ENCODE measurements around the gene PDZD2. TPM values are rescaled to one million over a fixed set of nuclear protein-coding genes. Genes with fewer than 3 reads are reported as not detected.

PDZD2 gene
- total and polyA plus RNA-seq, 2 experiments from 2014 or later: 8.3 to 16.9 TPM

DNA sequence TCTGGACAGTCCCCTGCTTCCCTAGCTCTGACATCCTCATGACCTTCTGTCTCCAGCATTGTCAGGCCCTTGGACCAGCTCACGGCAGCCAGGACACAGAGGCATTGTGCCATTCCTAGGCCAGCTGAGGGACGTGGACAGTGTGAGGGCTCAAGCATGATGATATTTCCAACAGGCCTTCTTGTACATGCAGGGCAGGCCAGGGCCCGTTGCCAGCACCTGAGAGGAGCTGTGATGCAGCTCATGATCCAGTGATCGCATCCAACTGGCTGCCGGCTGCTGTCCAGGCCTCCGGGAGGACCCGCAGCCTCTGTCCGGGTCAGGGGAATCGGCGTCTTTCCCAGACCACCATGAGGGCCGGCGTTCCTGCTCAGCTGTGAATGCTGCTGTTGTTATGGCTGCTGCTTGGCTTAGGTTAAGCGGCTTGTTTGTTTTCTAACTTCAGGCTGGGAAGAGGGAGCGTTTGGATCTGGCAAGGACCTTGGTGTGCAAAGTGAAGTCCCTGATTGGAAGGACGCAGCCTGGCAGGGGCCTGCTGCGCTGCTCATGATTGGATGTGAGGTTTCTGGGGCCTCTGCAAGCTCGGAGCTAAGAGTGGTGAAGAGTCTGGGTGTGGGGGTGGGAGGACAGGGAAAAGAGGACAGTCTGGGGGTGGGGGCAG, 53.8 kb downstream of the PDZD2 start (continued):
- no peak for TF ChIP-seq CTCF (conservative IDR thresholded peaks at IDR 0.05; ENCODE audit: low read depth in 2 of 2)
- TF ChIP-seq ZNF114 (CRISPR knock-in tag; IDR thresholded peaks at IDR 0.05): no peak
- no peak for TF ChIP-seq JUNB (IDR thresholded peaks at IDR 0.05; ENCODE audit: unreplicated experiment)

- no peaks in the 10 kb centered on the region; the same call in 1 of the 3 replicates for H3K9me3 Mint-ChIP-seq
- H3K4me1 ChIP-seq (ENCODE audit: insufficient read depth): peaks cover 5% of the 10 kb centered on the region; the same call in 1 of the 2 replicates
- H3K4me2 ChIP-seq: no peak overlapping the region
- H3K79me2 ChIP-seq (replicated peaks; ENCODE audit: insufficient read depth): no peaks in the 10 kb centered on the region
- H3K27ac Mint-ChIP-seq: 0 out of 2 replicates have a peak overlapping the region, but pooled peaks have one; percentile 2
- H3K27ac ChIP-seq (ENCODE audit: low read depth): no peak overlapping the region
- no peak overlapping the region for H3K4me3 ChIP-seq
- no peaks in the 10 kb centered on the region for H3K36me3 ChIP-seq (ENCODE audit: insufficient read depth)
- ATAC-seq (no peak), DNase-seq (ENCODE audit: low spot score) (no peak)
- H3K36me3 Mint-ChIP-seq (ENCODE audit: low read depth): no peaks in the 10 kb centered on the region
- H3K9me2 ChIP-seq (ENCODE audit: insufficient read depth): no peaks in the 10 kb centered on the region
- H3K4me1 Mint-ChIP-seq: peaks cover 9% of the 10 kb centered on the region
- no peaks in the 10 kb centered on the region for H4K20me1 ChIP-seq (replicated peaks; ENCODE audit: insufficient read depth)
- H3K4me3 Mint-ChIP-seq: no peak overlapping the region
- H3K27me3 ChIP-seq (ENCODE audit: insufficient read depth): no peaks in the 10 kb centered on the region
- peaks cover 7% of the 10 kb centered on the region for H3K27me3 Mint-ChIP-seq (ENCODE audit: insufficient read depth, low read depth, poor library complexity)
- H3F3A ChIP-seq (replicated peaks; ENCODE audit: low read depth): no peaks in the 10 kb centered on the region
- H2AFZ ChIP-seq: no peak overlapping the region
- TF ChIP-seq ZNF462 (CRISPR knock-in tag; IDR thresholded peaks at IDR 0.05) (no peak), EZH2phosphoT487 (IDR thresholded peaks at IDR 0.05; ENCODE audit: unreplicated experiment) (no peak), JUNB (IDR thresholded peaks at IDR 0.05; ENCODE audit: unreplicated experiment) (no peak), ZNF114 (CRISPR knock-in tag; IDR thresholded peaks at IDR 0.05) (no peak), EZH2 (IDR thresholded peaks at IDR 0.05; ENCODE audit: low read depth, unreplicated experiment) (no peak), CREB1 (CRISPR knock-in tag; IDR thresholded peaks at IDR 0.05; ENCODE audit: low read depth) (no peak), ZNF331 (CRISPR knock-in tag; IDR thresholded peaks at IDR 0.05; ENCODE audit: low read depth) (no peak), POLR2AphosphoS5 (IDR thresholded peaks at IDR 0.05; ENCODE audit: low read depth) (no peak), STAT1 (IDR thresholded peaks at IDR 0.05; ENCODE audit: unreplicated experiment) (no peak)
- TF ChIP-seq, protein P1, sequence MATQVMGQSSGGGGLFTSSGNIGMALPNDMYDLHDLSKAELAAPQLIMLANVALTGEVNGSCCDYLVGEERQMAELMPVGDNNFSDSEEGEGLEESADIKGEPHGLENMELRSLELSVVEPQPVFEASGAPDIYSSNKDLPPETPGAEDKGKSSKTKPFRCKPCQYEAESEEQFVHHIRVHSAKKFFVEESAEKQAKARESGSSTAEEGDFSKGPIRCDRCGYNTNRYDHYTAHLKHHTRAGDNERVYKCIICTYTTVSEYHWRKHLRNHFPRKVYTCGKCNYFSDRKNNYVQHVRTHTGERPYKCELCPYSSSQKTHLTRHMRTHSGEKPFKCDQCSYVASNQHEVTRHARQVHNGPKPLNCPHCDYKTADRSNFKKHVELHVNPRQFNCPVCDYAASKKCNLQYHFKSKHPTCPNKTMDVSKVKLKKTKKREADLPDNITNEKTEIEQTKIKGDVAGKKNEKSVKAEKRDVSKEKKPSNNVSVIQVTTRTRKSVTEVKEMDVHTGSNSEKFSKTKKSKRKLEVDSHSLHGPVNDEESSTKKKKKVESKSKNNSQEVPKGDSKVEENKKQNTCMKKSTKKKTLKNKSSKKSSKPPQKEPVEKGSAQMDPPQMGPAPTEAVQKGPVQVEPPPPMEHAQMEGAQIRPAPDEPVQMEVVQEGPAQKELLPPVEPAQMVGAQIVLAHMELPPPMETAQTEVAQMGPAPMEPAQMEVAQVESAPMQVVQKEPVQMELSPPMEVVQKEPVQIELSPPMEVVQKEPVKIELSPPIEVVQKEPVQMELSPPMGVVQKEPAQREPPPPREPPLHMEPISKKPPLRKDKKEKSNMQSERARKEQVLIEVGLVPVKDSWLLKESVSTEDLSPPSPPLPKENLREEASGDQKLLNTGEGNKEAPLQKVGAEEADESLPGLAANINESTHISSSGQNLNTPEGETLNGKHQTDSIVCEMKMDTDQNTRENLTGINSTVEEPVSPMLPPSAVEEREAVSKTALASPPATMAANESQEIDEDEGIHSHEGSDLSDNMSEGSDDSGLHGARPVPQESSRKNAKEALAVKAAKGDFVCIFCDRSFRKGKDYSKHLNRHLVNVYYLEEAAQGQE (IDR thresholded peaks at IDR 0.05; ENCODE audit: unreplicated experiment): no peak
- TF ChIP-seq, protein P2, sequence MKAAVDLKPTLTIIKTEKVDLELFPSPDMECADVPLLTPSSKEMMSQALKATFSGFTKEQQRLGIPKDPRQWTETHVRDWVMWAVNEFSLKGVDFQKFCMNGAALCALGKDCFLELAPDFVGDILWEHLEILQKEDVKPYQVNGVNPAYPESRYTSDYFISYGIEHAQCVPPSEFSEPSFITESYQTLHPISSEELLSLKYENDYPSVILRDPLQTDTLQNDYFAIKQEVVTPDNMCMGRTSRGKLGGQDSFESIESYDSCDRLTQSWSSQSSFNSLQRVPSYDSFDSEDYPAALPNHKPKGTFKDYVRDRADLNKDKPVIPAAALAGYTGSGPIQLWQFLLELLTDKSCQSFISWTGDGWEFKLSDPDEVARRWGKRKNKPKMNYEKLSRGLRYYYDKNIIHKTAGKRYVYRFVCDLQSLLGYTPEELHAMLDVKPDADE (IDR thresholded peaks at IDR 0.05): no peak
These were observed 59.7 kb downstream of the PDZD2 start for GRCh38 chr5:31698673-31699072.

All from GM23338 (cell line).